H1 (cell line): ENCODE results near the gene SOS1. TPM values are rescaled to one million over a fixed set of nuclear protein-coding genes. Genes with fewer than 3 reads are reported as not detected.

Experiments used
- CTCF ChIA-PET: fragments of 300-600 bp; sonication (Branson Sonifier 250); formaldehyde crosslinking; loops from one replicate; lab custom pipeline; 2021; ENCODE audit not compliant: partially characterized antibody; lab: Charles Lee
- POLR2A ChIA-PET: fragments of 300-600 bp; sonication (Branson Sonifier 250); formaldehyde crosslinking; loops from one replicate; lab custom pipeline; 2021; ENCODE audit warnings: inconsistent platforms; ENCODE audit not compliant: partially characterized antibody; lab: Charles Lee
- DNase-seq, 2 experiments: peaks; one replicate each; pipeline versions ENCODE4 v3.0.0 to v3.0.0-alpha.2; 2010 to 2022; ENCODE audit warnings: low spot score in 2 of 2, low read depth in 1 of 2, mixed read lengths in 1 of 2
- FAIRE-seq: peaks from 2 replicates; lab custom pipeline; 2011; peaks lifted over from hg19 to GRCh38; lab: Jason Lieb, UNC
- H2AFZ ChIP-seq: 2 replicates; pipeline ENCODE4 v1.8.1; 2012; ENCODE audit warnings: low read length, inconsistent platforms
- H2AK5ac ChIP-seq: 2 replicates; pipeline ENCODE4 v1.6.1; 2013; ENCODE audit warnings: low read depth, low read length
- H2BK120ac ChIP-seq: replicated peaks from 2 replicates; pipeline ENCODE3; 2013; ENCODE audit warnings: low read depth, low read length, inconsistent platforms
- H2BK12ac ChIP-seq: 2 replicates; pipeline ENCODE4 v1.6.1; 2013; ENCODE audit warnings: low read depth, low read length
- H2BK15ac ChIP-seq: 2 replicates; pipeline ENCODE4 v1.6.1; 2013; ENCODE audit warnings: low read length
- H2BK20ac ChIP-seq: 2 replicates; pipeline ENCODE4 v1.6.1; 2013; ENCODE audit warnings: low read length
- H2BK5ac ChIP-seq: 2 replicates; pipeline ENCODE4 v1.6.1; 2013; ENCODE audit warnings: low read depth, low read length
- H3K14ac ChIP-seq: 2 replicates; pipeline ENCODE4 v1.6.1; 2013; ENCODE audit warnings: inconsistent platforms; ENCODE audit not compliant: insufficient read length
- H3K18ac ChIP-seq: 2 replicates; pipeline ENCODE4 v1.6.1; 2013; ENCODE audit warnings: low read length; ENCODE audit errors: extremely low read depth
- H3K23ac ChIP-seq: 2 replicates; pipeline ENCODE4 v1.6.1; 2013; ENCODE audit warnings: inconsistent platforms; ENCODE audit not compliant: insufficient read length
- H3K23me2 ChIP-seq: 2 replicates; pipeline ENCODE4 v1.6.1; 2013; ENCODE audit warnings: low read depth, low read length
- H3K27ac ChIP-seq: 2 replicates; pipeline ENCODE4 v1.6.1; 2011; ENCODE audit warnings: low read depth, low read length, inconsistent platforms
- H3K27me3 ChIP-seq, 4 experiments: replicated peaks in 1 of 4; 1 replicate in 1 of 4; 2 replicates in 3 of 4; pipeline versions ENCODE4 v1.6.1 to v1.8.1; 2011 to 2013; ENCODE audit warnings: low read length in 3 of 4, mild to moderate bottlenecking in 3 of 4, inconsistent platforms in 2 of 4, mixed read lengths in 2 of 4, moderate library complexity in 1 of 4; ENCODE audit not compliant: control insufficient read depth in 3 of 4, insufficient read depth in 3 of 4; ENCODE audit errors: extremely low read depth in 1 of 4
- H3K36me3 ChIP-seq, 4 experiments: 2 replicates each; pipeline versions ENCODE4 v1.6.1 to v1.8.1; 2011 to 2013; ENCODE audit warnings: mild to moderate bottlenecking in 4 of 4, low read length in 3 of 4, moderate library complexity in 2 of 4, control low read depth in 1 of 4, inconsistent platforms in 1 of 4; ENCODE audit not compliant: insufficient read depth in 4 of 4, control insufficient read depth in 2 of 4
- H3K4ac ChIP-seq: replicated peaks from 2 replicates; pipeline ENCODE3; 2013; ENCODE audit warnings: low read length, low read depth, mixed read lengths, inconsistent platforms; ENCODE audit not compliant: insufficient read length
- H3K4me1 ChIP-seq, 4 experiments: replicated peaks in 1 of 4; 1 replicate in 1 of 4; 2 replicates in 3 of 4; pipeline versions ENCODE4 v1.6.1 to v1.8.1; 2011 to 2013; ENCODE audit warnings: low read length in 3 of 4, inconsistent platforms in 2 of 4, mixed read lengths in 1 of 4; ENCODE audit not compliant: insufficient read depth in 4 of 4, control insufficient read depth in 3 of 4
- H3K4me2 ChIP-seq, 2 experiments: 2 replicates each; pipeline versions ENCODE4 v1.6.1 to v1.8.1; 2011 to 2013; ENCODE audit warnings: low read depth in 2 of 2, low read length in 2 of 2, control low read depth in 1 of 2, inconsistent platforms in 1 of 2, mild to moderate bottlenecking in 1 of 2; ENCODE audit not compliant: insufficient read depth in 1 of 2
- H3K4me3 ChIP-seq, 4 experiments: fragments of 200-600, 300-600 bp in 1 of 4; sonication (generic), shearing (Covaris generic), sonication (Bioruptor Twin) in 1 of 4; 2 replicates each; pipeline versions ENCODE4 v1.5.1 to v1.8.1; 2011 to 2016; ENCODE audit warnings: low read length in 4 of 4, low read depth in 3 of 4, control low read depth in 2 of 4, inconsistent platforms in 2 of 4, mild to moderate bottlenecking in 2 of 4, mixed read lengths in 1 of 4, moderate library complexity in 1 of 4; ENCODE audit not compliant: insufficient read depth in 2 of 4; ENCODE audit errors: extremely low read depth in 1 of 4
- H3K56ac ChIP-seq: replicated peaks from 2 replicates; pipeline ENCODE3; 2013; ENCODE audit warnings: low read depth, mild to moderate bottlenecking, mixed read lengths, low read length, inconsistent platforms; ENCODE audit not compliant: insufficient read length
- H3K79me1 ChIP-seq: 2 replicates; pipeline ENCODE4 v1.6.1; 2013; ENCODE audit warnings: low read depth, low read length, control low read depth
- H3K79me2 ChIP-seq, 2 experiments: 2 replicates each; pipeline versions ENCODE4 v1.6.1 to v1.8.1; 2012 to 2013; ENCODE audit warnings: low read length in 2 of 2, mild to moderate bottlenecking in 2 of 2, inconsistent platforms in 1 of 2; ENCODE audit not compliant: insufficient read depth in 2 of 2, control insufficient read depth in 1 of 2
- H3K9ac ChIP-seq, 4 experiments: replicated peaks in 1 of 4; 1 replicate in 1 of 4; 2 replicates in 3 of 4; pipeline versions ENCODE4 v1.6.1 to v1.8.1; 2011 to 2013; ENCODE audit warnings: low read depth in 3 of 4, low read length in 3 of 4, control low read depth in 2 of 4, mild to moderate bottlenecking in 2 of 4, moderate library complexity in 2 of 4, inconsistent platforms in 1 of 4; ENCODE audit errors: extremely low read depth in 1 of 4
- H3K9me3 ChIP-seq, 2 experiments: 2 replicates each; pipeline versions ENCODE4 v1.6.1 to v1.8.1; 2012 to 2013; ENCODE audit warnings: mild to moderate bottlenecking in 2 of 2, moderate library complexity in 2 of 2, control low read depth in 1 of 2, inconsistent platforms in 1 of 2, low read depth in 1 of 2, low read length in 1 of 2, mixed read lengths in 1 of 2; ENCODE audit not compliant: insufficient read depth in 2 of 2
- H4K20me1 ChIP-seq, 2 experiments: replicated peaks in 1 of 2; 2 replicates each; pipeline versions ENCODE3 to v1.8.1; 2011 to 2013; ENCODE audit warnings: inconsistent platforms in 2 of 2, low read length in 2 of 2, mild to moderate bottlenecking in 1 of 2; ENCODE audit not compliant: insufficient read depth in 2 of 2, control insufficient read depth in 1 of 2
- H4K5ac ChIP-seq: 2 replicates; pipeline ENCODE4 v1.6.1; 2013; ENCODE audit warnings: low read length, low read depth, mixed read lengths, inconsistent platforms; ENCODE audit not compliant: insufficient read length
- H4K8ac ChIP-seq: 2 replicates; pipeline ENCODE4 v1.8.0; 2013; ENCODE audit warnings: mild to moderate bottlenecking, moderate library complexity, low read length, inconsistent platforms; ENCODE audit not compliant: insufficient read depth; ENCODE audit errors: extremely low read depth
- H4K91ac ChIP-seq: replicated peaks from 2 replicates; pipeline ENCODE3; 2013; ENCODE audit warnings: low read length, mixed read lengths, inconsistent platforms; ENCODE audit not compliant: insufficient read length
- ASH2L ChIP-seq: fragments of 200-600, 300-600 bp; sonication (generic); IDR thresholded peaks from one replicate; pipeline ENCODE4 v1.7.1; 2017; ENCODE audit warnings: low read length
- BACH1 ChIP-seq: IDR thresholded peaks from 2 replicates; pipeline ENCODE4 v1.6.1; 2012; ENCODE audit warnings: low read length, improper control_type of control experiment
- BRCA1 ChIP-seq: IDR thresholded peaks from 2 replicates; pipeline ENCODE4 v1.6.1; 2012; ENCODE audit warnings: low read depth, low read length, improper control_type of control experiment
- CBX5 ChIP-seq: fragments of 300-800, 300-1000 bp; sonication (generic); IDR thresholded peaks from 2 replicates; pipeline ENCODE4 v1.7.1; 2016; ENCODE audit warnings: antibody characterized with exemption, low read length, low read depth
- EP300 ChIP-seq, 2 experiments: IDR thresholded peaks; 1 replicate in 1 of 2; 2 replicates in 1 of 2; pipeline ENCODE4 v1.6.1; 2011 to 2012; ENCODE audit warnings: low read depth in 2 of 2, low read length in 2 of 2, mild to moderate bottlenecking in 2 of 2, borderline replicate concordance in 1 of 2, inconsistent platforms in 1 of 2, moderate library complexity in 1 of 2
- HDAC6 ChIP-seq: IDR thresholded peaks from one replicate; pipeline ENCODE4 v1.7.1; 2012; ENCODE audit warnings: low read depth, mild to moderate bottlenecking, inconsistent platforms, low read length, moderate library complexity
- PHF8 ChIP-seq: fragments of 200-600 bp; sonication (generic); conservative IDR thresholded peaks from 2 replicates; pipeline ENCODE4 v1.7.1; 2012; ENCODE audit warnings: low read depth, mild to moderate bottlenecking, inconsistent platforms, low read length, moderate library complexity
- POLR2A ChIP-seq, 2 experiments: IDR thresholded peaks; 1 replicate in 1 of 2; 2 replicates in 1 of 2; pipeline ENCODE4 v1.6.1; 2011; ENCODE audit warnings: low read depth in 2 of 2, low read length in 2 of 2, mild to moderate bottlenecking in 2 of 2; ENCODE audit errors: control extremely low read depth in 1 of 2
- POLR2AphosphoS5 ChIP-seq: IDR thresholded peaks from 2 replicates; pipeline ENCODE4 v1.6.1; 2011; ENCODE audit warnings: low read depth, low read length
- RNF2 ChIP-seq: fragments of 200-900, 300-1000 bp; sonication (generic); IDR thresholded peaks from 2 replicates; pipeline ENCODE4 v1.7.1; 2016; ENCODE audit warnings: borderline replicate concordance, low read depth, mild to moderate bottlenecking, antibody characterized with exemption, low read length; ENCODE audit not compliant: poor library complexity, severe bottlenecking; ENCODE audit errors: missing control alignments
- RXRA ChIP-seq: IDR thresholded peaks from 2 replicates; pipeline ENCODE4 v1.6.1; 2011; ENCODE audit warnings: low read depth, mild to moderate bottlenecking, low read length, moderate library complexity; ENCODE audit not compliant: insufficient read depth
- SIRT6 ChIP-seq: IDR thresholded peaks from one replicate; pipeline ENCODE4 v1.7.1; 2012; ENCODE audit warnings: low read length, inconsistent platforms
- SP2 ChIP-seq: IDR thresholded peaks from 2 replicates; pipeline ENCODE4 v1.6.1; 2012; ENCODE audit warnings: mild to moderate bottlenecking, low read length, inconsistent platforms
- SUZ12 ChIP-seq: fragments of 200-600 bp; sonication (generic); IDR thresholded peaks from 2 replicates; pipeline ENCODE4 v1.6.1; 2012; ENCODE audit warnings: mild to moderate bottlenecking, inconsistent platforms, low read length, moderate library complexity, mixed read lengths
- TAF1 ChIP-seq: IDR thresholded peaks from 2 replicates; pipeline ENCODE4 v1.6.1; 2011; ENCODE audit warnings: mild to moderate bottlenecking, low read depth, low read length
- TEAD4 ChIP-seq: IDR thresholded peaks from 2 replicates; pipeline ENCODE4 v1.6.1; 2012; ENCODE audit warnings: low read depth, low read length, inconsistent platforms, mixed read lengths
- WGBS, 2 experiments: shearing (Covaris generic) in 1 of 2; methylation state at CpG; one replicate each; pipeline versions ENCODE4 v1.1.6 to v1.1.7; 2013 to 2015; ENCODE audit warnings: low lambda C conversion rate in 2 of 2, mixed read lengths in 2 of 2, inconsistent platforms in 1 of 2, low coverage in 1 of 2, missing lambda C conversion rate in 1 of 2; ENCODE audit not compliant: insufficient replicate concordance in 2 of 2, insufficient coverage in 1 of 2, insufficient read length in 1 of 2; ENCODE audit errors: extremely low coverage in 1 of 2, missing lambda C conversion rate in 1 of 2; 5-methylcytosine and 5-hydroxymethylcytosine counted together
- polyA plus RNA-seq, 7 experiments: library from polyadenylated mRNA; depleted of rRNA in 3 of 7; stranded (reverse) in 5 of 7; unstranded in 2 of 7; fragments of >200 nt in 5 of 7; fragments of 200-250 nt in 2 of 7; gene quantifications; 1 replicate in 5 of 7; 2 replicates in 1 of 7; 4 replicates in 1 of 7; pipeline versions ENCODE4 v1.2.1 to v1.2.3, GENCODE V29; 2011 to 2013; ENCODE audit warnings: missing spikeins in 2 of 7, mixed read lengths in 2 of 7
- total RNA-seq: library from RNA; stranded (reverse); fragmentation: NEBNext Ultra II Directional; extraction: Animal tissue kit (Norgen Biotek cat#: 25700); gene quantifications from 2 replicates; pipeline ENCODE4 v1.2.1, GENCODE V29; 2021

Gene SOS1
- total and polyA plus RNA-seq, 2 of the 8 experiments (the other 6 are each of a cell fraction or from before 2014, with no cell fraction given): 25.7 to 27.0 TPM

- no peak overlapping the region for H2BK5ac ChIP-seq
- H4K8ac ChIP-seq: no peak overlapping the region
- POLR2A ChIA-PET: no interaction called here
- TF ChIP-seq SP2 (no peak), BACH1 (no peak), EP300 (IDR thresholded peaks at IDR 0.05; ENCODE audit: borderline replicate concordance in 1 of 2, low read depth in 2 of 2, low read length in 2 of 2) (no peak), ASH2L (no peak), SIRT6 (no peak), TAF1 (no peak), CBX5 (no peak), RXRA (no peak), TEAD4 (no peak), POLR2AphosphoS5 (no peak), SUZ12 (no peak), RNF2 (no peak), PHF8 (no peak), HDAC6 (no peak), BRCA1 (no peak), POLR2A (IDR thresholded peaks at IDR 0.05; ENCODE audit: control extremely low read depth in 1 of 2, low read depth in 2 of 2, low read length in 2 of 2) (no peak)
Measured at GRCh38 chr2:39008665-39009064, 112.2 kb downstream of the SOS1 start.

More at GRCh38 chr2:39008665-39009064, 112.2 kb downstream of the SOS1 start:
- Histone ChIP-seq H2BK12ac (no peak overlapping the region), H4K5ac (no peak overlapping the region), H3K4me2 (no peak overlapping the region), H3K23me2 (no peaks in the 10 kb centered on the region), H2BK15ac (no peak overlapping the region), H2BK120ac (no peak overlapping the region), H3K14ac (no peak overlapping the region), H3K79me2 (no peaks in the 10 kb centered on the region), H4K91ac (no peak overlapping the region), H3K27me3 (no peaks in the 10 kb centered on the region), H3K36me3 (peaks cover 0 to 41% (median 8%) of the 10 kb centered on the region in 4 experiments; a peak in 4 of 8 replicates), H3K56ac (no peak overlapping the region), H3K23ac (no peak overlapping the region), H3K9ac (no peak overlapping the region), H3K4ac (no peak overlapping the region), H3K9me3 (no peaks in the 10 kb centered on the region), H2AK5ac (no peak overlapping the region), H3K4me1 (peaks cover 0 to 3% (median 0%) of the 10 kb centered on the region in 4 experiments; a peak in 1 of 7 replicates), H2BK20ac (no peak overlapping the region), H3K18ac (no peak overlapping the region), H3K4me3 (no peak overlapping the region), H4K20me1 (no peaks in the 10 kb centered on the region), H2AFZ (no peak overlapping the region), H3K27ac (no peak overlapping the region), H3K79me1 (no peaks in the 10 kb centered on the region)
- no peak for DNase-seq
- WGBS, 2 experiments: 88% methylated on average over 1 of the region's 1 CpG; no CpG with 5 or more reads in 1 of the 2 experiments
- FAIRE-seq: no peak
- CTCF ChIA-PET: interaction anchor here (1.1 to 2.0 kb wide), 6 partner anchors 9 to 62 kb away, joined by 3 to 14 read pairs (median 4); no protein-coding TSS in a partner anchor
